ENCODE measurements around the gene MLPH. TPM values are rescaled to one million over a fixed set of nuclear protein-coding genes. Genes with fewer than 3 reads are reported as not detected.
A peak's percentile ranks its signal among the peaks of the same experiment; 100 is the strongest.

The MLPH gene
- total and polyA plus RNA-seq, 2 of the 13 experiments (the other 11 are each of a cell fraction or from before 2014, with no cell fraction given), result 0.12 TPM; not detected in 1

- TF ChIP-seq AGO2 (optimal IDR thresholded peaks at IDR 0.05; ENCODE audit: low read depth, low read length) (peak; percentile 61), ZNF253 (CRISPR knock-in tag; IDR thresholded peaks at IDR 0.05; ENCODE audit: borderline replicate concordance) (no peak), FLYWCH1 (CRISPR knock-in tag; IDR thresholded peaks at IDR 0.05) (no peak), FOXK1 (CRISPR knock-in tag; IDR thresholded peaks at IDR 0.05; ENCODE audit: borderline replicate concordance, low read depth) (peak; percentile 37; the same call in 1 of the 2 replicates), FOSL2 (CRISPR knock-in tag; IDR thresholded peaks at IDR 0.05) (peak; percentile 4; the same call in 1 of the 2 replicates), MTF1 (CRISPR knock-in tag; IDR thresholded peaks at IDR 0.05) (no peak), SP2 (CRISPR knock-in tag; IDR thresholded peaks at IDR 0.05) (no peak), AHR (CRISPR knock-in tag; IDR thresholded peaks at IDR 0.05) (peak; percentile 48; the same call in 1 of the 2 replicates), ZFP36L2 (CRISPR knock-in tag; IDR thresholded peaks at IDR 0.05) (no peak), ZNF83 (CRISPR knock-in tag; IDR thresholded peaks at IDR 0.05; ENCODE audit: borderline replicate concordance) (no peak), EED (CRISPR knock-in tag; IDR thresholded peaks at IDR 0.05) (no peak), ZNF674 (CRISPR knock-in tag; IDR thresholded peaks at IDR 0.05; ENCODE audit: low read depth) (no peak), ZKSCAN5 (CRISPR knock-in tag; IDR thresholded peaks at IDR 0.05) (no peak), TEAD3 (CRISPR knock-in tag; optimal IDR thresholded peaks at IDR 0.05; ENCODE audit: borderline replicate concordance) (no peak), SMYD3 (CRISPR knock-in tag; IDR thresholded peaks at IDR 0.05) (no peak), DRAP1 (CRISPR knock-in tag; IDR thresholded peaks at IDR 0.05) (no peak), NR2F1 (CRISPR knock-in tag; IDR thresholded peaks at IDR 0.05) (peak in 1 of 2 experiments; percentile 63; a peak in 1 of 4 replicates), SOX13 (IDR thresholded peaks at IDR 0.05) (no peak), SOX13 (CRISPR knock-in tag; conservative IDR thresholded peaks at IDR 0.05 in 1 of 2, IDR thresholded peaks at IDR 0.05 in 1 of 2) (peak in 1 of 2 experiments; percentile 38; a peak in 1 of 4 replicates), ZNF230 (CRISPR knock-in tag; IDR thresholded peaks at IDR 0.05) (0 out of 2 replicates have a peak, but pooled peaks have one; percentile 32), MTERF4 (CRISPR knock-in tag; IDR thresholded peaks at IDR 0.05) (no peak), NFYC (CRISPR knock-in tag; IDR thresholded peaks at IDR 0.05) (no peak), ZNF607 (CRISPR knock-in tag; IDR thresholded peaks at IDR 0.05; ENCODE audit: borderline replicate concordance) (no peak)
- TF ChIP-seq, protein P1, sequence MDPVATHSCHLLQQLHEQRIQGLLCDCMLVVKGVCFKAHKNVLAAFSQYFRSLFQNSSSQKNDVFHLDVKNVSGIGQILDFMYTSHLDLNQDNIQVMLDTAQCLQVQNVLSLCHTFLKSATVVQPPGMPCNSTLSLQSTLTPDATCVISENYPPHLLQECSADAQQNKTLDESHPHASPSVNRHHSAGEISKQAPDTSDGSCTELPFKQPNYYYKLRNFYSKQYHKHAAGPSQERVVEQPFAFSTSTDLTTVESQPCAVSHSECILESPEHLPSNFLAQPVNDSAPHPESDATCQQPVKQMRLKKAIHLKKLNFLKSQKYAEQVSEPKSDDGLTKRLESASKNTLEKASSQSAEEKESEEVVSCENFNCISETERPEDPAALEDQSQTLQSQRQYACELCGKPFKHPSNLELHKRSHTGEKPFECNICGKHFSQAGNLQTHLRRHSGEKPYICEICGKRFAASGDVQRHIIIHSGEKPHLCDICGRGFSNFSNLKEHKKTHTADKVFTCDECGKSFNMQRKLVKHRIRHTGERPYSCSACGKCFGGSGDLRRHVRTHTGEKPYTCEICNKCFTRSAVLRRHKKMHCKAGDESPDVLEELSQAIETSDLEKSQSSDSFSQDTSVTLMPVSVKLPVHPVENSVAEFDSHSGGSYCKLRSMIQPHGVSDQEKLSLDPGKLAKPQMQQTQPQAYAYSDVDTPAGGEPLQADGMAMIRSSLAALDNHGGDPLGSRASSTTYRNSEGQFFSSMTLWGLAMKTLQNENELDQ (CRISPR knock-in tag; IDR thresholded peaks at IDR 0.05; ENCODE audit: borderline replicate concordance), result no peak
- TF ChIP-seq, protein P2, sequence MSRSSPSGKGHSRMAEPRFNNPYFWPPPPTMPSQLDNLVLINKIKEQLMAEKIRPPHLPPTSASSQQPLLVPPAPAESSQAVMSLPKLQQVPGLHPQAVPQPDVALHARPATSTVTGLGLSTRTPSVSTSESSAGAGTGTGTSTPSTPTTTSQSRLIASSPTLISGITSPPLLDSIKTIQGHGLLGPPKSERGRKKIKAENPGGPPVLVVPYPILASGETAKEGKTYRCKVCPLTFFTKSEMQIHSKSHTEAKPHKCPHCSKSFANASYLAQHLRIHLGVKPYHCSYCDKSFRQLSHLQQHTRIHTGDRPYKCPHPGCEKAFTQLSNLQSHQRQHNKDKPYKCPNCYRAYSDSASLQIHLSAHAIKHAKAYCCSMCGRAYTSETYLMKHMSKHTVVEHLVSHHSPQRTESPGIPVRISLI (CRISPR knock-in tag; IDR thresholded peaks at IDR 0.05; ENCODE audit: borderline replicate concordance), result no peak; the same call in 1 of the 2 replicates
Observed at GRCh38 chr2:237581751-237582746, 95.0 kb downstream of the MLPH start (continued).
